Left lung (tissue), 10 donors: ENCODE measurements around the gene ARFIP1. TPM values are rescaled to one million over a fixed set of nuclear protein-coding genes. Genes with fewer than 3 reads are reported as not detected.

Experiments used
- ATAC-seq: fragments of 200-7000 bp; cut with Tn5 transposase; one replicate; pipeline ENCODE4 v1.9.1; 2020; ENCODE audit warnings: moderate library complexity
- DNase-seq, 4 donors: peaks; one replicate each; pipeline ENCODE4 v3.0.0-alpha.2; 2013 to 2020
- H3K27ac ChIP-seq, 2 donors: fragments of 200-600 bp; sonication (generic) in 1 of 2; one replicate each; pipeline versions ENCODE4 v1.5.0 to v1.8.0; 2020 to 2021
- H3K27me3 ChIP-seq, 2 donors: fragments of 200-600 bp; sonication (generic) in 1 of 2; one replicate each; pipeline versions ENCODE4 v1.5.0 to v1.8.0; 2020 to 2021
- H3K36me3 ChIP-seq, 2 donors: fragments of 200-600 bp; sonication (generic) in 1 of 2; one replicate each; pipeline versions ENCODE4 v1.5.0 to v1.8.0; 2020 to 2021
- H3K4me1 ChIP-seq, 2 donors: fragments of 200-600 bp; one replicate each; pipeline ENCODE4 v1.8.0; 2021
- H3K4me3 ChIP-seq, 2 donors: fragments of 200-600 bp; sonication (generic) in 1 of 2; one replicate each; pipeline versions ENCODE4 v1.5.0 to v1.8.0; 2020 to 2021; ENCODE audit warnings: mild to moderate bottlenecking in 1 of 2
- H3K9me3 ChIP-seq, 2 donors: fragments of 200-600 bp; sonication (generic) in 1 of 2; one replicate each; pipeline versions ENCODE4 v1.5.0 to v1.8.0; 2020 to 2021
- intact Hi-C, 2 donors: fragments of 100-400 bp; cut with DNase I; formaldehyde crosslinking; loops; one replicate each; pipeline versions ENCODE4 v1.11.2 to v1.14.2; 2022
- polyA plus RNA-seq, 6 donors: library from polyadenylated mRNA; unstranded; fragments of 120-200 nt; gene quantifications; one replicate each; pipeline ENCODE4 v1.2.1, GENCODE V29; 2013; ENCODE audit not compliant: insufficient read length in 6 of 6
- total RNA-seq, 2 donors: library from RNA; stranded (reverse); fragmentation: NEBNext Ultra II Directional; extraction: Animal tissue kit (Norgen Biotek cat#: 25700); gene quantifications; one replicate each; pipeline ENCODE4 v1.2.1, GENCODE V29; 2021
- TF ChIP-seq, protein P1 (sequence below), 2 donors: fragments of 200-600 bp; sonication (generic) in 1 of 2; IDR thresholded peaks; one replicate each; pipeline versions ENCODE4 v1.5.0 to v1.8.0; 2021; ENCODE audit warnings: antibody characterized with exemption in 2 of 2
- donor health status: DM: no; HTN: yes; CAD: no.
- donor health status: DM: no; HTN: no; CAD: no.

ARFIP1 gene
- total and polyA plus RNA-seq, 8 donors = 34.7 to 48.9 (median 45.5) TPM

DNA sequence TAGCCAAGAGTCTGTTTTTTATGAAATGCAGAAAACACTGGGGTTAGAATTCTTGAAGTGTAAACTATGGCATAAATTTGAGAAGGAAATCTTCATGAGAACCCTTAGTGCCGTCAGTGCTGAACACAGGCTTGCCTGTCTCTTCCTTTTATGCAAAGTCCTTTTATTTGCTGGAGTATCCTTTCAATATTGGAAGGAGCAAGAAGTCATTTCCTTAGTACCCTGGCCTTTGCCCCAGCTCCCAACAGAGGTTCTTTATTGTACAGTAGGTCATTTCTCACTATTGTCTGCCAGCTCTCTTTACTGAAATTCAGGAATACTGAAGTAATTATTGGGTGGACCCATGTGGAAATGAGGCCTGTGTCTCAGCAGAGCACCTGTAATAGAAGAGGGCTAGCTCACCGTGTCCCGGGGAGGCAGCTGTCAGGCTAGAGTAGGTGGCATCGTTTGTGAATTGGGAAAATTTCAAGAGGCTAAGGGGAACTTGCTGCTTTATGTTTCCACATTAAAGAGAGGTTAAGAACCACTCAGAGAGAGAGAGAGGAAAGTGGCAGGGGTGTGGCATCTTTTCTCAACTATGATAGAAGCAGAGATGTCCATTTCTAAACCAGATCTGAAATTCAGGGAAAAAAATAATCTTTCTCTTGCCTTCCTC, 165.0 kb downstream of the ARFIP1 start:
- intact Hi-C loops = no loop called here
- Histone ChIP-seq H3K27me3 (peaks cover 0 to 13% of the 10 kb centered on the region in 2 donors), H3K9me3 (no peaks in the 10 kb centered on the region), H3K4me3 (no peak overlapping the region), H3K4me1 (peaks cover 0 to 3% of the 10 kb centered on the region in 2 donors), H3K36me3 (peaks cover 0 to 9% of the 10 kb centered on the region in 2 donors), H3K27ac (no peak overlapping the region)
- ATAC-seq (peak; percentile 52), DNase-seq (no peak)
- TF ChIP-seq, protein P1, sequence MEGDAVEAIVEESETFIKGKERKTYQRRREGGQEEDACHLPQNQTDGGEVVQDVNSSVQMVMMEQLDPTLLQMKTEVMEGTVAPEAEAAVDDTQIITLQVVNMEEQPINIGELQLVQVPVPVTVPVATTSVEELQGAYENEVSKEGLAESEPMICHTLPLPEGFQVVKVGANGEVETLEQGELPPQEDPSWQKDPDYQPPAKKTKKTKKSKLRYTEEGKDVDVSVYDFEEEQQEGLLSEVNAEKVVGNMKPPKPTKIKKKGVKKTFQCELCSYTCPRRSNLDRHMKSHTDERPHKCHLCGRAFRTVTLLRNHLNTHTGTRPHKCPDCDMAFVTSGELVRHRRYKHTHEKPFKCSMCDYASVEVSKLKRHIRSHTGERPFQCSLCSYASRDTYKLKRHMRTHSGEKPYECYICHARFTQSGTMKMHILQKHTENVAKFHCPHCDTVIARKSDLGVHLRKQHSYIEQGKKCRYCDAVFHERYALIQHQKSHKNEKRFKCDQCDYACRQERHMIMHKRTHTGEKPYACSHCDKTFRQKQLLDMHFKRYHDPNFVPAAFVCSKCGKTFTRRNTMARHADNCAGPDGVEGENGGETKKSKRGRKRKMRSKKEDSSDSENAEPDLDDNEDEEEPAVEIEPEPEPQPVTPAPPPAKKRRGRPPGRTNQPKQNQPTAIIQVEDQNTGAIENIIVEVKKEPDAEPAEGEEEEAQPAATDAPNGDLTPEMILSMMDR (IDR thresholded peaks at IDR 0.05) = no peak

DNA sequence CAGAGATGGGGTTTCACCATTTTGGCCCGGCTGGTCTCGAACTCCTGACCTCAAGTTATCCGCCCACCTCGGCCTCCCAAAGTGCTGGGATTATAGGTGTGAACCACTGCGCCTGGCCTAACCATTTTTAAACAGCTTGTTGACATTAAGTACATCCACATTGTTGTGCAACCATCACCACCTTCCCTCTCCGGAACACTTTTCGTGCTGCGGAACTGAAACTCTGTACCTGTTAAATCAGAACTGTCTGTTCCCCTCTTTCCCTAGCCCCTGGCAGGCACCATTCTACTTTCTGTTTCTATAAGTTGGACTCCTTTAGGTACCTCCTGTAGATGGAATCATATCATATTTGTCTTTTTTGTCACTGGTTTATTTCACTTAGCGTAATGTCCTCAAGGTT, 165.9 kb downstream of the ARFIP1 start:
- TF ChIP-seq, protein P1 (IDR thresholded peaks at IDR 0.05) = no peak
- DNase-seq = no peak
- H3K27ac ChIP-seq = no peak overlapping the region
- intact Hi-C loops = no loop called here
- H3K36me3 ChIP-seq = peaks cover 0 to 9% of the 10 kb centered on the region in 2 donors
- H3K4me1 ChIP-seq = peaks cover 0 to 3% of the 10 kb centered on the region in 2 donors
- no peak overlapping the region for H3K4me3 ChIP-seq
- H3K9me3 ChIP-seq = no peaks in the 10 kb centered on the region
- peaks cover 0 to 5% of the 10 kb centered on the region in 2 donors for H3K27me3 ChIP-seq
- ATAC-seq = peak; percentile 68

DNA sequence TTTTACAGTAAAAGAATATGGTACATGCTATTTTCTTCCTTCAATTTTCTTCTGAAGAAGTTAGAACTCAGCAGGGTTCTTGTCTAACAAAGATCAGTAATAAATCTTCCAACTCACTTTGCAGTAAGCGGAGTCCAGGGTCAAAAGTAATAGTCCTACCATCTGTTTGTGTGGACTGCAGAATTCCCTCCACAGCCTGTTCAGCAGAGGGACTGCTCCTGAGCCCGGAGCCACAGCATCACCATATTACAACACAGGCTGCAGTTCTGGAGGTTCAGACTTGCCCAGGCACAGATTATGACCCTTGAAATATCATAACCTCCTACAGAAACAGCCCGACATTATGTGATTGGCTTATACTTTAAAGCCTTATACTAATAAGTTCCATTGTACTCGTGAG, 166.7 kb downstream of the ARFIP1 start:
- DNase-seq (no peak), ATAC-seq (no peak)
- Histone ChIP-seq H3K4me3 (no peak overlapping the region), H3K27ac (no peak overlapping the region), H3K9me3 (no peaks in the 10 kb centered on the region), H3K4me1 (peaks cover 0 to 3% of the 10 kb centered on the region in 2 donors), H3K27me3 (no peaks in the 10 kb centered on the region), H3K36me3 (peaks cover 0 to 9% of the 10 kb centered on the region in 2 donors)
- TF ChIP-seq, protein P1 (IDR thresholded peaks at IDR 0.05) = no peak
- intact Hi-C loops = no loop called here

DNA sequence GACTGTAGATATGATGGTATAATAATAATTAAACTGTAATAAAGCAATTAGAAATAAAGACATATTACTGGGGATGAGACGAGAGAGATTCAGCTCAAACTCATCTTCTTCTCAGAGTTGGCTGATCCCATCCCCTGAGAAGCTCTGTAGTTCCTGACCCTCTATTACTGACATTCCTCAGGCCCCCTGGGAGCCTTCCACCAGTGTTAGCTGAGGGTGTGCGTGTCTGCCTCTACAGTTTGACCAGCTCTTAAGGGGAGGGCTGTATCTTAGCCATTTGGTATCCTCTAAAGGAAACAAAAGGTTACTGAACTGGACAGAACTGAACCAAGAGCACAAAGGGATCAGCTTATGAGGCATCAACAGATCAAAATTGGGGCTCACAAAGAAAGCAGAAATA, 167.6 kb downstream of the ARFIP1 start:
- no peak for DNase-seq
- no peak for ATAC-seq
- no peaks in the 10 kb centered on the region for H3K27me3 ChIP-seq
- no peak overlapping the region for H3K27ac ChIP-seq
- no peaks in the 10 kb centered on the region for H3K9me3 ChIP-seq
- peaks cover 0 to 9% of the 10 kb centered on the region in 2 donors for H3K36me3 ChIP-seq
- peaks cover 0 to 3% of the 10 kb centered on the region in 2 donors for H3K4me1 ChIP-seq
- H3K4me3 ChIP-seq = no peak overlapping the region
- TF ChIP-seq, protein P1 (IDR thresholded peaks at IDR 0.05) = no peak
- intact Hi-C loops = no loop called here

DNA sequence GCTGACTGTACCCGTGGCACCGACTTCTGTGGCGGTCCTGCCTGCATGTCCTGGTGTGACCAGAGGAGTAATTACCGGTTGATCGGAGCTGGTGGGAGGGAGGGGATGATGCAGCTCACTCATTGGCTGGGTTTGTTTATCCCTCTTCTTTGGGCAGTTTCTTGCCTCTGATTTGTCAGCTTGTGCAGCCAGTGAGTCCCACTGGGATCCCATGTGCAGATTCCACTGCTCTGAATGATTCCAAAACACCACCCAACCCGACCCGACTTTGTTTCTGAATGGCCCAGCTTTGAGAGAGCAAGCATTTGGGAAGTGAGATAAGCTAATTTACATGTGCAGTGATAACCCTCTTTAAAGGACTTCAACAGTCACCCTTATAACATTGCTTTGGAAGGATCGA, 170.2 kb downstream of the ARFIP1 start:
- no peak for ATAC-seq
- intact Hi-C loops = no loop called here

More for the DNA sequence above, 170.2 kb downstream of the ARFIP1 start:
- Histone ChIP-seq H3K36me3 (no peaks in the 10 kb centered on the region), H3K9me3 (no peaks in the 10 kb centered on the region), H3K4me3 (no peak overlapping the region), H3K27ac (no peak overlapping the region), H3K4me1 (no peaks in the 10 kb centered on the region), H3K27me3 (no peaks in the 10 kb centered on the region)
- no peak for DNase-seq
- TF ChIP-seq, protein P1 (IDR thresholded peaks at IDR 0.05) = no peak
